CD4-positive, alpha-beta T cell (primary cell): ENCODE results near the gene LGI1. TPM values are rescaled to one million over a fixed set of nuclear protein-coding genes. Genes with fewer than 3 reads are reported as not detected.

ENCODE experiments used
- ATAC-seq: fragments of 200-7000 bp; cut with Tn5 transposase; one replicate; pipeline ENCODE4 v1.10.0; 2022; ENCODE audit warnings: mild to moderate bottlenecking; ENCODE audit not compliant: poor library complexity
- CTCF ChIA-PET: fragments of 350-600 bp; sonication (Branson Sonifier 250); formaldehyde crosslinking; loops from one replicate; lab custom pipeline; 2021; ENCODE audit warnings: antibody characterized with exemption, inconsistent platforms; lab: Charles Lee
- POLR2A ChIA-PET: fragments of 350-600 bp; sonication (Branson Sonifier 250); formaldehyde crosslinking; loops from one replicate; lab custom pipeline; 2021; ENCODE audit warnings: antibody characterized with exemption, inconsistent platforms; lab: Charles Lee
- DNase-seq, 14 experiments: peaks; one replicate each; pipeline ENCODE4 v3.0.0-alpha.2; 2013 to 2020; ENCODE audit warnings: mixed read lengths in 2 of 14
- H3K27ac ChIP-seq, 2 donors: one replicate each; pipeline versions ENCODE4 v1.5.1 to v1.7.0; 2013; ENCODE audit warnings: low read length in 2 of 2, low read depth in 1 of 2, mild to moderate bottlenecking in 1 of 2
- H3K27me3 ChIP-seq, 2 experiments: 1 replicate in 1 of 2; 2 replicates in 1 of 2; pipeline versions ENCODE4 v1.6.1 to v1.7.0; 2013; ENCODE audit warnings: low read length in 2 of 2, control low read depth in 1 of 2, mild to moderate bottlenecking in 1 of 2, moderate library complexity in 1 of 2; ENCODE audit not compliant: insufficient read depth in 2 of 2, control insufficient read depth in 1 of 2
- H3K36me3 ChIP-seq: one replicate; pipeline ENCODE4 v1.6.1; 2013; ENCODE audit warnings: low read length, control low read depth; ENCODE audit not compliant: insufficient read depth
- H3K4me1 ChIP-seq: one replicate; pipeline ENCODE4 v1.6.1; 2013; ENCODE audit warnings: low read length, control low read depth; ENCODE audit not compliant: insufficient read depth
- H3K4me3 ChIP-seq: one replicate; pipeline ENCODE4 v1.5.1; 2013; ENCODE audit warnings: mild to moderate bottlenecking, low read length, moderate library complexity
- H3K9me3 ChIP-seq, 2 experiments: 1 replicate in 1 of 2; 2 replicates in 1 of 2; pipeline versions ENCODE4 v1.6.1 to v1.7.0; 2013; ENCODE audit warnings: low read length in 2 of 2, mild to moderate bottlenecking in 2 of 2, control low read depth in 1 of 2, moderate library complexity in 1 of 2; ENCODE audit not compliant: control insufficient read depth in 1 of 2, insufficient read depth in 1 of 2
- H3K27ac Mint-ChIP-seq: one replicate; pipeline ENCODE4 v1.8.0; 2020; ENCODE audit warnings: mixed read lengths
- H3K27me3 Mint-ChIP-seq: one replicate; pipeline ENCODE4 v1.8.0; 2021; ENCODE audit warnings: mixed read lengths
- H3K36me3 Mint-ChIP-seq: one replicate; pipeline ENCODE4 v1.8.0; 2021; ENCODE audit warnings: low read depth, mixed read lengths
- H3K4me1 Mint-ChIP-seq: one replicate; pipeline ENCODE4 v1.8.0; 2021; ENCODE audit warnings: low read depth, mixed read lengths
- H3K4me3 Mint-ChIP-seq: one replicate; pipeline ENCODE4 v1.8.0; 2020; ENCODE audit warnings: mild to moderate bottlenecking, mixed read lengths
- H3K9me3 Mint-ChIP-seq: one replicate; pipeline ENCODE4 v1.8.0; 2020; ENCODE audit warnings: mixed read lengths
- CTCF ChIP-seq: fragments of 200-600 bp; IDR thresholded peaks from one replicate; pipeline ENCODE4 v1.8.0; 2022; ENCODE audit warnings: antibody characterized with exemption, mild to moderate bottlenecking
- intact Hi-C, 2 experiments: fragments of 100-400 bp; cut with DNase I in 1 of 2; cut with micrococcal nuclease in 1 of 2; formaldehyde crosslinking; loops; one replicate each; pipeline versions ENCODE4 v1.15.1 to v1.9.0; 2023 to 2025; cut with DNase I, micrococcal nuclease
- total RNA-seq, 174 experiments: library from RNA in 2 of 174; stranded (reverse) in 2 of 174; gene quantifications; one replicate each; pipeline ENCODE4 v1.2.3 and lab custom pipeline; 2021 to 2026

LGI1 gene
- total RNA-seq, 2 experiments from 2014 or later = not detected

- Mint-ChIP-seq H3K4me3 (no peak overlapping the region), H3K36me3 (no peaks in the 10 kb centered on the region), H3K27me3 (peaks cover 56% of the 10 kb centered on the region), H3K27ac (no peak overlapping the region), H3K4me1 (no peaks in the 10 kb centered on the region), H3K9me3 (no peaks in the 10 kb centered on the region)
- DNase-seq (no peak), ATAC-seq (no peak)
- CTCF ChIA-PET = interaction anchor here (0.5 kb wide), 1 partner anchor 940 kb away, joined by 3 read pairs; no protein-coding TSS in a partner anchor
- Histone ChIP-seq H3K9me3 (no peaks in the 10 kb centered on the region), H3K4me1 (no peaks in the 10 kb centered on the region), H3K27me3 (peaks cover 10 to 19% of the 10 kb centered on the region in 2 experiments), H3K36me3 (no peaks in the 10 kb centered on the region), H3K4me3 (no peak overlapping the region), H3K27ac (no peak overlapping the region)
- POLR2A ChIA-PET = no interaction called here
- intact Hi-C loops = no loop called here
- no peak for TF ChIP-seq CTCF
Measured at GRCh38 chr10:93804200-93804599, 46.5 kb downstream of the LGI1 start.

GRCh38 chr10:93806903-93807302 lies 49.2 kb downstream of the LGI1 start:
- CTCF ChIA-PET = no interaction called here
- intact Hi-C loops = no loop called here

DNA sequence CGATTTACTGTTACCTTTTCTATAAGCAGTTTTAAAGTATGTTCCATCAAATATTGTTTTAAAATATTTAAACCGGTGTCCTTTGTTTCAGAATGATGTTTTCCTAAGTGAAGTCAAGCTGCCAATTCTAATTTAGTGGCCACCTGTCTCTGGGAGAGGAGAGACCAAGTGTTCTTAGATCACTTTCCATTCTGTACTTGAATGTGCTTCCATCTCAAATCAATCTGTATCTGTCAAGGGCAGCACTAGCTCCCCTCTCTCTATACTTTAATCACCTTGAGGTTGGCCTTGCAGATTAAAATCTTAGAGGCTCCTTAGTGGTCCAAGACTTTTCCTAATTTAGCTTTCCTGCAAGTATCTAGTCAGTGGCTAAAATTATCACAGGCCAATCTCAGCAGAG lies 49.6 kb downstream of the LGI1 start:
- ChIA-PET POLR2A (no interaction called here), CTCF (no interaction called here)
- no peak for ATAC-seq
- DNase-seq = no peak
- no peaks in the 10 kb centered on the region for H3K9me3 Mint-ChIP-seq
- no peak for TF ChIP-seq CTCF
- Histone ChIP-seq H3K4me1 (no peaks in the 10 kb centered on the region), H3K4me3 (no peak overlapping the region), H3K27me3 (peaks cover 4 to 18% of the 10 kb centered on the region in 2 experiments), H3K9me3 (no peaks in the 10 kb centered on the region), H3K36me3 (no peaks in the 10 kb centered on the region), H3K27ac (no peak overlapping the region)
- intact Hi-C loops = no loop called here
- H3K27ac Mint-ChIP-seq = no peak overlapping the region
- H3K27me3 Mint-ChIP-seq = peaks cover 51% of the 10 kb centered on the region
- no peak overlapping the region for H3K4me3 Mint-ChIP-seq
- no peaks in the 10 kb centered on the region for H3K36me3 Mint-ChIP-seq
- H3K4me1 Mint-ChIP-seq = no peaks in the 10 kb centered on the region

More at GRCh38 chr10:93806903-93807302, 49.2 kb downstream of the LGI1 start:
- H3K4me3 ChIP-seq = no peak overlapping the region
- H3K27ac ChIP-seq = no peak overlapping the region
- H3K4me1 Mint-ChIP-seq = no peaks in the 10 kb centered on the region
- peaks cover 56% of the 10 kb centered on the region for H3K27me3 Mint-ChIP-seq
- no peaks in the 10 kb centered on the region for H3K4me1 ChIP-seq
- no peaks in the 10 kb centered on the region for H3K9me3 Mint-ChIP-seq
- no peak overlapping the region for H3K4me3 Mint-ChIP-seq
- DNase-seq (no peak), ATAC-seq (no peak)
- POLR2A ChIA-PET = no interaction called here
- H3K27ac Mint-ChIP-seq = no peak overlapping the region
- no peaks in the 10 kb centered on the region for H3K9me3 ChIP-seq
- peaks cover 5 to 18% of the 10 kb centered on the region in 2 experiments for H3K27me3 ChIP-seq
- no peaks in the 10 kb centered on the region for H3K36me3 ChIP-seq
- no peak for TF ChIP-seq CTCF
- no peaks in the 10 kb centered on the region for H3K36me3 Mint-ChIP-seq
